ENCODE results near the gene ABR. TPM values are rescaled to one million over a fixed set of nuclear protein-coding genes. Genes with fewer than 3 reads are reported as not detected.

The ABR gene
- total and polyA plus RNA-seq, 3 donors from 2014 or later, result 30.6 to 52.7 (median 42.1) TPM

- intact Hi-C loops (cut with DNase I; ENCODE audit: low total_unique reads), result no loop called here
- DNase-seq, result no peak
- Histone ChIP-seq H3K36me3 (ENCODE audit: low read depth, missing control alignments) (no peaks in the 10 kb centered on the region), H3K27ac (no peak overlapping the region), H3K4me3 (no peak overlapping the region), H3K27me3 (no peaks in the 10 kb centered on the region), H3K4me1 (no peaks in the 10 kb centered on the region), H3K9me3 (no peaks in the 10 kb centered on the region)
- 84 to 91% methylated on average over 12 of the region's 12 CpGs for WGBS, 2 donors
- TF ChIP-seq POLR2A (IDR thresholded peaks at IDR 0.05), result no peak
- no peak for TF ChIP-seq CTCF (IDR thresholded peaks at IDR 0.05)
These were observed 214.3 kb downstream of the ABR start for GRCh38 chr17:965311-965989.

- 84 to 88% methylated on average over 14 of the region's 14 CpGs for WGBS, 2 donors
- Histone ChIP-seq H3K9me3 (no peaks in the 10 kb centered on the region), H3K27ac (no peak overlapping the region), H3K4me3 (no peak overlapping the region), H3K4me1 (no peaks in the 10 kb centered on the region), H3K27me3 (no peaks in the 10 kb centered on the region), H3K36me3 (ENCODE audit: low read depth, missing control alignments) (no peaks in the 10 kb centered on the region)
- TF ChIP-seq CTCF (IDR thresholded peaks at IDR 0.05) (no peak), POLR2A (IDR thresholded peaks at IDR 0.05) (no peak)
- no peak for DNase-seq
- intact Hi-C loops (cut with DNase I; ENCODE audit: low total_unique reads), result no loop called here
These were observed 214.9 kb downstream of the ABR start for GRCh38 chr17:964876-965275.

GRCh38 chr17:962670-963069, 217.1 kb downstream of the ABR start:
- Histone ChIP-seq H3K4me3 (no peak overlapping the region), H3K36me3 (ENCODE audit: low read depth, missing control alignments) (no peaks in the 10 kb centered on the region), H3K27me3 (no peaks in the 10 kb centered on the region), H3K9me3 (no peaks in the 10 kb centered on the region), H3K27ac (no peak overlapping the region), H3K4me1 (no peaks in the 10 kb centered on the region)
- WGBS, 2 donors, result 79 to 80% methylated on average over 11 of the region's 11 CpGs
- TF ChIP-seq CTCF (IDR thresholded peaks at IDR 0.05) (no peak), POLR2A (IDR thresholded peaks at IDR 0.05) (no peak)
- intact Hi-C loops (cut with DNase I; ENCODE audit: low total_unique reads), result no loop called here
- no peak for DNase-seq

GRCh38 chr17:962166-962565, 217.6 kb downstream of the ABR start:
- Histone ChIP-seq H3K36me3 (ENCODE audit: low read depth, missing control alignments) (no peaks in the 10 kb centered on the region), H3K9me3 (no peaks in the 10 kb centered on the region), H3K27ac (no peak overlapping the region), H3K4me1 (no peaks in the 10 kb centered on the region), H3K4me3 (no peak overlapping the region), H3K27me3 (no peaks in the 10 kb centered on the region)
- WGBS, 2 donors, result 89 to 90% methylated on average over 8 of the region's 8 CpGs
- intact Hi-C loops (cut with DNase I; ENCODE audit: low total_unique reads), result no loop called here
- no peak for TF ChIP-seq POLR2A (IDR thresholded peaks at IDR 0.05)
- TF ChIP-seq CTCF (IDR thresholded peaks at IDR 0.05), result no peak
- DNase-seq, result no peak
